Naive thymus-derived CD4-positive, alpha-beta T cell (primary cell): ENCODE measurements around the gene ICOS. TPM values are rescaled to one million over a fixed set of nuclear protein-coding genes. Genes with fewer than 3 reads are reported as not detected.
"Not testable (repeated sequence)": the region's sequence is repeated elsewhere in the genome, so short reads cannot be mapped to it uniquely, and the experiment has no call there.

ENCODE experiments used
- ATAC-seq: fragments of 150-1000 bp; cut with Tn5 transposase; 2 replicates; pipeline ENCODE4 v1.10.0; 2021; ENCODE audit warnings: mild to moderate bottlenecking, moderate library complexity
- CTCF ChIA-PET: fragments of 350-600 bp; sonication (Branson Sonifier 250); formaldehyde crosslinking; loops from one replicate; lab custom pipeline; 2021; ENCODE audit warnings: antibody characterized with exemption; lab: Charles Lee
- POLR2A ChIA-PET: fragments of 350-600 bp; sonication (Branson Sonifier 250); formaldehyde crosslinking; loops from one replicate; lab custom pipeline; 2021; ENCODE audit warnings: antibody characterized with exemption, inconsistent platforms; lab: Charles Lee
- DNase-seq, 9 donors: peaks; one replicate each; pipeline versions ENCODE4 v3.0.0 to v3.0.0-alpha.2; 2020 to 2022; ENCODE audit warnings: mixed read lengths in 1 of 9
- H3K27ac ChIP-seq: one replicate; pipeline ENCODE4 v1.7.0; 2013; ENCODE audit warnings: mild to moderate bottlenecking, low read depth, low read length, moderate library complexity
- H3K27me3 ChIP-seq, 2 donors: one replicate each; pipeline ENCODE4 v1.7.0; 2013; ENCODE audit warnings: low read length in 2 of 2, mild to moderate bottlenecking in 2 of 2, moderate library complexity in 2 of 2; ENCODE audit not compliant: control insufficient read depth in 2 of 2, insufficient read depth in 2 of 2
- H3K36me3 ChIP-seq, 3 experiments: 1 replicate in 2 of 3; 2 replicates in 1 of 3; pipeline ENCODE4 v1.7.0; 2013; ENCODE audit warnings: low read length in 3 of 3, mild to moderate bottlenecking in 3 of 3, moderate library complexity in 1 of 3; ENCODE audit not compliant: insufficient read depth in 3 of 3, control insufficient read depth in 2 of 3
- H3K4me1 ChIP-seq, 2 donors: one replicate each; pipeline ENCODE4 v1.7.0; 2013; ENCODE audit warnings: low read length in 2 of 2, mild to moderate bottlenecking in 2 of 2, moderate library complexity in 1 of 2; ENCODE audit not compliant: control insufficient read depth in 2 of 2, insufficient read depth in 2 of 2
- H3K4me3 ChIP-seq: 2 replicates; pipeline ENCODE4 v1.7.0; 2013; ENCODE audit warnings: mild to moderate bottlenecking, low read length
- H3K9me3 ChIP-seq, 3 experiments: 1 replicate in 2 of 3; 2 replicates in 1 of 3; pipeline ENCODE4 v1.7.0; 2013; ENCODE audit warnings: low read length in 3 of 3; ENCODE audit not compliant: control insufficient read depth in 2 of 3
- H3K27ac Mint-ChIP-seq, 9 donors: one replicate each; pipeline ENCODE4 v1.8.0; 2020 to 2022; ENCODE audit warnings: mixed read lengths in 9 of 9, mild to moderate bottlenecking in 8 of 9, moderate library complexity in 5 of 9, inconsistent platforms in 2 of 9
- H3K27me3 Mint-ChIP-seq, 5 donors: one replicate each; pipeline ENCODE4 v1.8.0; 2021 to 2022; ENCODE audit warnings: mixed read lengths in 5 of 5, mild to moderate bottlenecking in 1 of 5
- H3K36me3 Mint-ChIP-seq, 5 donors: one replicate each; pipeline ENCODE4 v1.8.0; 2020 to 2022; ENCODE audit warnings: mixed read lengths in 5 of 5, mild to moderate bottlenecking in 3 of 5, inconsistent platforms in 1 of 5
- H3K4me1 Mint-ChIP-seq, 7 donors: one replicate each; pipeline ENCODE4 v1.8.0; 2020 to 2022; ENCODE audit warnings: mixed read lengths in 7 of 7, mild to moderate bottlenecking in 3 of 7, inconsistent platforms in 1 of 7
- H3K4me3 Mint-ChIP-seq, 10 donors: one replicate each; pipeline ENCODE4 v1.8.0; 2020 to 2022; ENCODE audit warnings: mild to moderate bottlenecking in 10 of 10, mixed read lengths in 10 of 10, moderate library complexity in 6 of 10, inconsistent platforms in 2 of 10
- H3K9me3 Mint-ChIP-seq, 11 donors: one replicate each; pipeline ENCODE4 v1.8.0; 2020 to 2022; ENCODE audit warnings: mixed read lengths in 11 of 11, mild to moderate bottlenecking in 4 of 11, inconsistent platforms in 1 of 11, moderate library complexity in 1 of 11
- intact Hi-C, 2 donors: fragments of 100-400 bp; cut with micrococcal nuclease; formaldehyde crosslinking; loops; one replicate each; pipeline ENCODE4 v1.15.1; 2023
- polyA plus RNA-seq, 2 donors: library from polyadenylated mRNA; unstranded; fragments of 300-500 nt; fragmentation: Illumina TruSeq; gene quantifications; one replicate each; pipeline ENCODE4 v1.2.3, GENCODE V29; 2021
- total RNA-seq, 6 experiments: library from RNA in 5 of 6; stranded (reverse) in 5 of 6; gene quantifications; 1 replicate in 5 of 6; 2 replicates in 1 of 6; pipeline ENCODE4 v1.2.3 and lab custom pipeline; 2021 to 2026

ICOS gene
- total and polyA plus RNA-seq, 7 experiments from 2014 or later: 22.4 to 54.9 (median 48.4) TPM

- POLR2A ChIA-PET: interaction anchor here (0.7 to 1.0 kb wide), 2 partner anchors 18 to 25 kb away, joined by 3 read pairs; no protein-coding TSS in a partner anchor
These were observed 23.1 kb downstream of the ICOS start for GRCh38 chr2:203959672-203960071.

GRCh38 chr2:203960811-203961210, 24.2 kb downstream of the ICOS start:
- POLR2A ChIA-PET: interaction anchor here (0.6 kb wide), 2 partner anchors 31 to 91 kb away, joined by 5 read pairs; no protein-coding TSS in a partner anchor
- CTCF ChIA-PET: interaction anchor here (1.1 kb wide), 1 partner anchor 90 kb away, joined by 3 read pairs; no protein-coding TSS in a partner anchor
- peaks cover 22 to 56% (median 29%) of the 10 kb centered on the region in 3 experiments for H3K36me3 ChIP-seq

More at GRCh38 chr2:203959672-203960071, 23.1 kb downstream of the ICOS start:
- peaks cover 22 to 60% (median 29%) of the 10 kb centered on the region in 3 experiments for H3K36me3 ChIP-seq
- CTCF ChIA-PET: no interaction called here
- peak overlapping the region in 2 of 9 donors; percentile 5 to 51 for H3K27ac Mint-ChIP-seq
- H3K27me3 Mint-ChIP-seq: no peaks in the 10 kb centered on the region
- H3K4me3 ChIP-seq: no peak overlapping the region
- DNase-seq (no peak), ATAC-seq (no peak)
- intact Hi-C loops: loop anchor here in 1 of 2 donors (5.0 kb wide), 1 partner anchor 32 kb away; no protein-coding TSS in a partner anchor
- H3K9me3 Mint-ChIP-seq: no peaks in the 10 kb centered on the region
- peaks cover 10 to 44% (median 41%) of the 10 kb centered on the region in 7 donors for H3K4me1 Mint-ChIP-seq
- H3K9me3 ChIP-seq: no peaks in the 10 kb centered on the region
- no peaks in the 10 kb centered on the region for H3K4me1 ChIP-seq
- no peak overlapping the region for H3K4me3 Mint-ChIP-seq
- peaks cover 14 to 63% (median 47%) of the 10 kb centered on the region in 5 donors for H3K36me3 Mint-ChIP-seq
- H3K27me3 ChIP-seq: no peaks in the 10 kb centered on the region
- no peak overlapping the region for H3K27ac ChIP-seq

GRCh38 chr2:203965190-203965589, 28.6 kb downstream of the ICOS start:
- H3K4me3 Mint-ChIP-seq, CTCF ChIA-PET, POLR2A ChIA-PET, H3K27me3 Mint-ChIP-seq, H3K9me3 Mint-ChIP-seq, intact Hi-C loops, H3K9me3 ChIP-seq, DNase-seq, H3K4me1 ChIP-seq, H3K27ac ChIP-seq, H3K27me3 ChIP-seq, ATAC-seq, H3K4me3 ChIP-seq: not testable (repeated sequence)
- Mint-ChIP-seq H3K4me1 (peaks cover 0 to 20% (median 7%) of the 10 kb centered on the region in 7 donors), H3K36me3 (peaks cover 0 to 12% (median 6%) of the 10 kb centered on the region in 5 donors), H3K27ac (peak overlapping the region in 1 of 9 donors; percentile 38)
- H3K36me3 ChIP-seq: peaks cover 4 to 13% (median 5%) of the 10 kb centered on the region in 3 experiments

More at GRCh38 chr2:203960811-203961210, 24.2 kb downstream of the ICOS start:
- H3K4me3 Mint-ChIP-seq: no peak overlapping the region
- ATAC-seq (no peak), DNase-seq (no peak)
- no peaks in the 10 kb centered on the region for H3K27me3 Mint-ChIP-seq
- H3K27ac ChIP-seq: no peak overlapping the region
- H3K36me3 Mint-ChIP-seq: peaks cover 9 to 52% (median 40%) of the 10 kb centered on the region in 5 donors
- intact Hi-C loops: loop anchor here in 1 of 2 donors (5.0 kb wide), 1 partner anchor 34 kb away; no protein-coding TSS in a partner anchor
- H3K4me3 ChIP-seq: no peak overlapping the region
- no peaks in the 10 kb centered on the region for H3K27me3 ChIP-seq
- H3K4me1 Mint-ChIP-seq: peaks cover 12 to 36% (median 29%) of the 10 kb centered on the region in 7 donors
- no peaks in the 10 kb centered on the region for H3K4me1 ChIP-seq
- H3K9me3 ChIP-seq: no peaks in the 10 kb centered on the region
- H3K9me3 Mint-ChIP-seq: no peaks in the 10 kb centered on the region
- H3K27ac Mint-ChIP-seq: peak overlapping the region in 1 of 9 donors; percentile 19

- H3K4me3 Mint-ChIP-seq: no peak overlapping the region
- no peak overlapping the region for H3K27ac ChIP-seq
- intact Hi-C loops: no loop called here
- ChIA-PET POLR2A (no interaction called here), CTCF (interaction anchor here (0.6 to 0.8 kb wide), 2 partner anchors 16 to 80 kb away, joined by 3 to 4 read pairs; no protein-coding TSS in a partner anchor)
- no peak overlapping the region for H3K27ac Mint-ChIP-seq
- H3K9me3 ChIP-seq: no peaks in the 10 kb centered on the region
- H3K9me3 Mint-ChIP-seq: peaks cover 0 to 5% (median 0%) of the 10 kb centered on the region in 11 donors
- ATAC-seq (no peak), DNase-seq (no peak)
- peaks cover 0 to 13% (median 4%) of the 10 kb centered on the region in 7 donors for H3K4me1 Mint-ChIP-seq
- H3K4me1 ChIP-seq: no peaks in the 10 kb centered on the region
- no peak overlapping the region for H3K4me3 ChIP-seq
- no peaks in the 10 kb centered on the region for H3K27me3 Mint-ChIP-seq
- H3K36me3 ChIP-seq: no peaks in the 10 kb centered on the region
- H3K27me3 ChIP-seq: no peaks in the 10 kb centered on the region
- peaks cover 0 to 9% (median 0%) of the 10 kb centered on the region in 5 donors for H3K36me3 Mint-ChIP-seq
These were observed 34.7 kb downstream of the ICOS start for GRCh38 chr2:203971251-203971650.

- POLR2A ChIA-PET: interaction anchor here (0.6 kb wide), 1 partner anchor 23 kb away, joined by 3 read pairs; no protein-coding TSS in a partner anchor
- Mint-ChIP-seq H3K4me3 (no peak overlapping the region), H3K4me1 (peaks cover 0 to 13% (median 0%) of the 10 kb centered on the region in 7 donors), H3K36me3 (peaks cover 0 to 9% (median 0%) of the 10 kb centered on the region in 5 donors), H3K9me3 (peaks cover 0 to 5% (median 0%) of the 10 kb centered on the region in 11 donors), H3K27ac (no peak overlapping the region), H3K27me3 (no peaks in the 10 kb centered on the region)
- DNase-seq (no peak), ATAC-seq (no peak)
- CTCF ChIA-PET: no interaction called here
- Histone ChIP-seq H3K27ac (no peak overlapping the region), H3K4me1 (no peaks in the 10 kb centered on the region), H3K9me3 (no peaks in the 10 kb centered on the region), H3K36me3 (no peaks in the 10 kb centered on the region), H3K4me3 (no peak overlapping the region), H3K27me3 (no peaks in the 10 kb centered on the region)
- intact Hi-C loops: no loop called here
These were observed 35.5 kb downstream of the ICOS start for GRCh38 chr2:203972066-203972465.

GRCh38 chr2:203973000-203973399, 36.4 kb downstream of the ICOS start:
- H3K27me3 ChIP-seq: no peaks in the 10 kb centered on the region
- ChIA-PET CTCF (no interaction called here), POLR2A (no interaction called here)
- no peaks in the 10 kb centered on the region for H3K36me3 ChIP-seq
- Mint-ChIP-seq H3K9me3 (peaks cover 0 to 5% (median 0%) of the 10 kb centered on the region in 11 donors), H3K27me3 (no peaks in the 10 kb centered on the region), H3K4me1 (peaks cover 0 to 13% (median 0%) of the 10 kb centered on the region in 7 donors), H3K4me3 (no peak overlapping the region), H3K36me3 (peaks cover 0 to 9% (median 0%) of the 10 kb centered on the region in 5 donors), H3K27ac (peak overlapping the region in 1 of 9 donors; percentile 63)
- H3K4me1 ChIP-seq: no peaks in the 10 kb centered on the region
- no peaks in the 10 kb centered on the region for H3K9me3 ChIP-seq
- no peak overlapping the region for H3K4me3 ChIP-seq
- ATAC-seq (no peak), DNase-seq (no peak)
- intact Hi-C loops: no loop called here
- no peak overlapping the region for H3K27ac ChIP-seq
